ENCODE results near the gene KMT2D.

DNA sequence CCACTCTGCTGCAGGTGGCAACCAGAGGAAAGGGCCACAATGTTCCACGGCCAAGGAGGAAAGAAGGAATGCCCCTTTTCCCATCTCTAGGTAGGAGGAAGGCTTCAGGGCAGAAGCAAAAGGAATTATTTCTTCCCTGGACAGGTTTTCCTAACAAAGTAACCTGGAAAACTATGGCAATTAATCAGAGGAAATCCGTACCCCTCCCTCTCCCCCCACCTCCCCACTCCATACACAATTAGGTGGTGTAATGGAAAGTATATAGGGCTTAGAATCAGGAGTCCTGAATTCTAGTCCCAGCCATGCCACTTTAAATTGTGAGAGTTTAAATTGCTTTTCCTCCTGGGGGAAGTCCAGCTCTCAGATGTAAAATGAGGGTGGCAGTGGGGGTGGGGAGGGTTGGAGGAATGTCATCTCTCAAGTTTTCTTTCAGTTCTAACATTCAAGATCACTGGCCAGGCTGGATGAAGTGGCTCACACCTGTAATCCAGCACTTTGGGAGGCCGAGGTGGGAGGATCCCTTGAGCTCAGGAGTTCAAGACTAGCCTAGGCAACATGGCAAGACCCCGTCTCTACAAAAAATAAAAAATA, 32.3 kb upstream of the KMT2D start:
- TF ChIP-seq, protein P1, sequence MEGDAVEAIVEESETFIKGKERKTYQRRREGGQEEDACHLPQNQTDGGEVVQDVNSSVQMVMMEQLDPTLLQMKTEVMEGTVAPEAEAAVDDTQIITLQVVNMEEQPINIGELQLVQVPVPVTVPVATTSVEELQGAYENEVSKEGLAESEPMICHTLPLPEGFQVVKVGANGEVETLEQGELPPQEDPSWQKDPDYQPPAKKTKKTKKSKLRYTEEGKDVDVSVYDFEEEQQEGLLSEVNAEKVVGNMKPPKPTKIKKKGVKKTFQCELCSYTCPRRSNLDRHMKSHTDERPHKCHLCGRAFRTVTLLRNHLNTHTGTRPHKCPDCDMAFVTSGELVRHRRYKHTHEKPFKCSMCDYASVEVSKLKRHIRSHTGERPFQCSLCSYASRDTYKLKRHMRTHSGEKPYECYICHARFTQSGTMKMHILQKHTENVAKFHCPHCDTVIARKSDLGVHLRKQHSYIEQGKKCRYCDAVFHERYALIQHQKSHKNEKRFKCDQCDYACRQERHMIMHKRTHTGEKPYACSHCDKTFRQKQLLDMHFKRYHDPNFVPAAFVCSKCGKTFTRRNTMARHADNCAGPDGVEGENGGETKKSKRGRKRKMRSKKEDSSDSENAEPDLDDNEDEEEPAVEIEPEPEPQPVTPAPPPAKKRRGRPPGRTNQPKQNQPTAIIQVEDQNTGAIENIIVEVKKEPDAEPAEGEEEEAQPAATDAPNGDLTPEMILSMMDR (IDR thresholded peaks at IDR 0.05), result no peak
- TF ChIP-seq POLR2A (IDR thresholded peaks at IDR 0.05) (no peak), POLR2AphosphoS5 (IDR thresholded peaks at IDR 0.05) (no peak)

All from prostate gland (tissue), 2 donors.